GM21390 (cell line): Measurements from ENCODE around the gene SEC24A.
"Not testable (repeated sequence)": the region's sequence is repeated elsewhere in the genome, so short reads cannot be mapped to it uniquely, and the experiment has no call there.

Experiments
- ATAC-seq: cut with Tn5 transposase; IDR thresholded peaks from one replicate; pipeline ENCODE4 v1.9.1; 2021; ENCODE audit not compliant: unreplicated experiment

Gene SEC24A

DNA sequence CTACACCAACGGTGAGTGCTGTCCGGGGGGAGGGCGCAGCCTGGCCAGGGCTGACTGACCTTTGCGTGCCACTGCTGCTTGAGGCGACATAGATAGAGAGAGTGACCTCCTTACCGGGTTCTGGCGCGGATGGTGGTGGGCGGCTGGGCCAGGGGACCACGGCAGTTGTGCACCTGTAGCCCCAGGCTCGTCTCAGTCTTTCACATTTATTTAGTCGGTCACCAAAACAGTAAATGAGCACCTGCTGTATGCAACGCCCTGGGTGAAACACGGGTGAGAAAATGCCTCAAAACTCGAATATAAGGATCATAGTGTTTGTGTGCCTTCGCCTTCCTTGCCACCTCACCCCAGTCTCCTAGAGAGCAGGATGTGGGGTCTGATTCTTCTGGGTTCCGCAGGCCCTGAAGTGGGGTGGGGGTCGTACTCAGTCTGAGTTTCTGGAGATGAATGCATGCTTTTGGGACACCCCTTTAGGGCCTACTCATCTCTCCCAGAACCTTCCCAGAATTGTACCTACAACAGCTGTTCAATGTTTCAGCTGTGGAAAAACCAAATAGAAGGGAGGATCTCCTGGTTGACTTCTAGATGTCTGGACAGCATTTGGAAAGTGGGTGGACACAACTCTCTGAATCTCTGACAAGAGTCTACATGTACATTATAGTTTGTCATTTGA is 714 bp downstream of the SEC24A start:
- no peak for ATAC-seq

DNA sequence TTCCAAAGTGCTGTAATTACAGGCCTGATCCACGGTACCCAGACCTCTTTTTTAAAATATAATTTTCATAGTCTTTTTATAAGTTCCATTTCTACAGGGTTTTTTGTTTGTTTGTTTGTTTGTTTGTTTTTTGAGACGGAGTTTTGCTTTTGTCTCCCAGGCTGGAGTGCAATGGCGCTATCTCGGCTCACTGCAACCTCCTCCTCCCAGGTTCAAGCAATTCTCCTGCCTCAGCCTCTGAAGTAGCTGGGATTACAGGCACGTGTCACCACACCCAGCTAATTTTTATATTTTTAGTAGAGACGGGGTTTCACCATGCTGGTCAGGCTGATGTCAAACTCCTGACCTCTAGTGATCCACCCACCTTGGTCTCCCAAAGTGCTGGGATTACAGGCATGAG is 2.1 kb downstream of the SEC24A start:
- ATAC-seq: not testable (repeated sequence)

- no peak for ATAC-seq
Measured at GRCh38 chr5:134651531-134651930, 2.9 kb downstream of the SEC24A start.

GRCh38 chr5:134656690-134657089 is 8.1 kb downstream of the SEC24A start:
- ATAC-seq: no peak

GRCh38 chr5:134659456-134659855 is 10.9 kb downstream of the SEC24A start:
- ATAC-seq: no peak

DNA sequence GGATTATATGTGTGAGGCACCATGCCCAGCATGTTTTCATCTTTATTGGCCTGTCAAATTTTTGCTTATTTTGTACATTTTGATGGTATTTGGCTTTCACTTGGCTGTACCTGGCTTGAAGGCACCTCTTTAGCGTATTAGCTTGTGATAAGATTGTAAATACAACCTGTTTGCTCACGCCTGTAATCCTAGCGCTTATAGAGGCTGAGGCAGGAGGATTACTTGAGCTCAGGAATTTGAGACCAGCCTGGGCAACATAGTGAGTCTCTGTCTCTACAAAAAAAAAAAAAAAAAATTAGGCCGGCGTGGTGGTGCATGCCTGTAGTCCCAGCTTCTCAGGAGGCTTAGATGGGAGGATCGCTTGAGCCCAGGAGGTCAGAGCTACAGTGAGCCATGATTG is 11.3 kb downstream of the SEC24A start:
- no peak for ATAC-seq

- no peak for ATAC-seq
Measured at GRCh38 chr5:134662971-134663370, 14.4 kb downstream of the SEC24A start.

- ATAC-seq: no peak
Measured at GRCh38 chr5:134664448-134664847, 15.9 kb downstream of the SEC24A start.

DNA sequence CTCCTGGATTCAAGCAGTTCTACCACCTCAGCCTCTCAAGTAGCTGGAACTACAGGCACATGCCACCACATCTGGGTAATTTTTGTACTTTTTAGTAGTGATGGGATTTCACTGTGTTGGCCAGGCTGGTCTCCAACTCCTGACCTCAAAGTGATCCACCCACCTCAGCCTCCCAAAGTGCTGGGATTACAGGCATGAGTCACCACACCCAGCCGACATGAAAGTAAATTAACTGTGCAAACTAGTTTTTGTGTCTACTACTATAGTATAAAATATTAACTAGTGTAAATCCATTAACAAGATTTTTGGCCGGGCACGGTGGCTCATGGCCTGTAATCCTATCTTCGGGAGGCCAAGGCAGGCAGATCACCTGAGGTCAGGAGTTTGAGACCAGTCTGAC is 25.0 kb downstream of the SEC24A start:
- ATAC-seq: not testable (repeated sequence)

GRCh38 chr5:134677357-134677756 is 28.8 kb downstream of the SEC24A start:
- ATAC-seq: not testable (repeated sequence)

GRCh38 chr5:134690144-134690543 is 41.6 kb downstream of the SEC24A start:
- ATAC-seq: not testable (repeated sequence)

- no peak for ATAC-seq
Measured at GRCh38 chr5:134692722-134693121, 44.1 kb downstream of the SEC24A start.

DNA sequence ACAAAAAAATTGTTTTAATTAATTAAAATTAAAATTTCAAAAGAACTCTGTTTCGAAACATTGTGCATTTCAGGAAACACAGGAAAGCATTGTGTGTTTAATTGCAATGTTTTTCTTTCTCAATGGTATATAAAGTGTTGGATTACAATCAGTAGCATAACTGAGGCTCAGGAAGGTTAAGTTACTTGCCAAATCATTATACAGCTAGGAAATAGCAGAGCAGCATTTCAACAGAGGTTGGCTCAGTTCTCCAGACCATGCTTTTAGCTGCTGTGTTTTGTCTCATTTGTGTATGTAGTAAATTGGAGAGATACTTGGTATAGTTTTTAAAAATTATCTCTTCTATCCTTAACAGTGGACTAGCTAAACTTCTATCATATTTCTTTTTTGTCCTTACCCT is 59.7 kb downstream of the SEC24A start:
- ATAC-seq: no peak

- no peak for ATAC-seq
Measured at GRCh38 chr5:134714120-134714519, 65.5 kb downstream of the SEC24A start.

GRCh38 chr5:134714541-134714940 is 66.0 kb downstream of the SEC24A start:
- no peak for ATAC-seq

- ATAC-seq: not testable (repeated sequence)
Measured at GRCh38 chr5:134715466-134715865, 66.9 kb downstream of the SEC24A start.

GRCh38 chr5:134724872-134725271 is 76.3 kb downstream of the SEC24A start:
- ATAC-seq: no peak

DNA sequence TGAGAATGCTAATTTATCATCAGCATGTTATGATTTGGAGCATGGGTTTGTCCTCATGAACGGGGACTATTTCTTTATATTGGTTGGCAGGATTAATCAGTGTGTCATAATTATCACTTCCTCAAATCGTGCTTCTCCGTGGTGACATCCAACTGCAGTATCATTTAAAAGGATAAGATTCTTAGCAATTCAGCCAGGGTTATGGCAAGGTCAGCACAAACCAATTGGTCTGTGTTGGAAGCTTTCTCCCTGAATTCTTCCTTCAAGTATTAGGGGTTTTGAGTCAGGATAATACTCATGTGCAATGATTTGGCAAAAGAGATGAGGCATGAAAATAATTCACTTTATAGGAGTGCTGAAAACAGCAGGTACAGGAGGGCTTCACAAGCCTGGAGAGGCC is 84.2 kb downstream of the SEC24A start:
- no peak for ATAC-seq

DNA sequence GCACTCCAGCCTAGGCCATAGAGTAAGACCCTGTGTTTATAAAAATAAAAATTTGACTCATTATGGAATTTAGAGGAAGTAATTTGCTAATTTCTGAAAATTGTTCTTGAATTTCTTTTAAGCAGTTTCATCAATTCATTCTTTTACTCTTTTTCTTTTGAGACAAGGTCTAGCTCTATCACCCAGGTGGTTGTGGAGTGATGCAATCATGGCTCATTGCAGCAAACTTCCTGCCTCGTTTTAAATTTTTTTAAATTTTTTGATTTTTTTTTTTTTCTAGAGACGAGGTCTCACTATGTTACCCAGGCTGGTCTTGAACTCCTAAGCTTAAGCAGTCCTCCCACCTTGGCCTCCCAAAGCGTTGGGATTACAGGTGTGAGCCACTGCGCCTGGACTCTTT is 86.7 kb downstream of the SEC24A start:
- ATAC-seq: no peak

GRCh38 chr5:134736173-134736812 is 87.7 kb downstream of the SEC24A start:
- ATAC-seq: no peak

DNA sequence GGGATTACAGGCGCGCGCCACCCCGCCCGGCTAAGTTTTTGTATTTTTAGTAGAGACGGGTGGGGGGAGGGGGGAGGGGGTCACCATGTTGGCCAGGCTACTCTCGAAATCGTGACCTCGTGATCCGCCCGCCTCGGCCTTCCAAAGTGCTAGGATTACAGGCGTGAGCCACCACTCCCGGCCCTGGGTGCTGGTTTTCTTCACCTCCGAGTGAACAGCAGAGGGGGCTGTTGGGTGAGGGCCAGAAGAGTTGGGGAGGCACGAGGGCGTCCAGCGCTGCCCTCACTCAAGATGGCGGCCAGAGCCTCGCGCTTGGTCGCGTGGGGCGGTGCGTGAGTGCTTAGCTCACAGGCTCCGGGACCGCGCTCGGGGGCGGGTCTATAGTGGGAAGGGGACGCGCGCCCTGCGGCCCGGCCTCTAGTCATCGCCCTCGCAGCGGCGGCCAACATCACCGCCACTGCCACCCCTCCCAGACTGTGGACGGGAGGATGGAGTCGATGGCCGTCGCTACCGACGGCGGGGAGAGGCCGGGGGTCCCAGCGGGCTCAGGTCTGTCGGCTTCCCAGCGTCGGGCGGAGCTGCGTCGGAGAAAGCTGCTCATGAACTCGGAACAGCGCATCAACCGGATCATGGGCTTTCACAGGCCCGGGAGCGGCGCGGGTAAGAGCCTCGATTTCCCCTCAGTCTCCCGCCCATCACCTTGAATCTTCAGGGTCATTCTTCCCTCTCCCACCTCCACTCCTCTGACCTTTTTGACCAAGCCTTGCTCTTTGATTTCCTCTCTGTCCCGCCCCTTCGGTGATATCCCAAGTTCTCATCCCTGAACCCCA is 89.8 kb downstream of the SEC24A start, which contains the start of gene CAMLG:
Gene CAMLG, plus strand, starts transcription at position 416 of the 830 bp plus-strand sequence. Its CDS starts 73 bp downstream, at position 489.
- ATAC-seq: peak; percentile 95
